H9 (cell line): ENCODE data around the gene TEX28. TPM values are rescaled to one million over a fixed set of nuclear protein-coding genes. Genes with fewer than 3 reads are reported as not detected.
"Not testable (repeated sequence)": the region's sequence is repeated elsewhere in the genome, so short reads cannot be mapped to it uniquely, and the experiment has no call there.

ENCODE experiments used
- DNase-seq: peaks from one replicate; pipeline ENCODE4 v3.0.0-alpha.2; 2017
- H2AFZ ChIP-seq: one replicate; pipeline ENCODE4 v1.6.1; 2013; ENCODE audit warnings: mild to moderate bottlenecking, low read length, control low read depth, moderate library complexity
- H2AK5ac ChIP-seq: 2 replicates; pipeline ENCODE4 v1.6.1; 2013; ENCODE audit warnings: low read length, control low read depth, mixed read lengths; ENCODE audit not compliant: insufficient read length
- H2BK120ac ChIP-seq: one replicate; pipeline ENCODE4 v1.6.1; 2013; ENCODE audit warnings: low read depth, mild to moderate bottlenecking, low read length, control low read depth, inconsistent platforms; ENCODE audit not compliant: poor library complexity, severe bottlenecking
- H2BK12ac ChIP-seq: 2 replicates; pipeline ENCODE4 v1.6.1; 2013; ENCODE audit warnings: low read length, control low read depth, mixed read lengths, low read depth; ENCODE audit not compliant: insufficient read length
- H2BK15ac ChIP-seq: 2 replicates; pipeline ENCODE4 v1.6.1; 2013; ENCODE audit warnings: low read depth, low read length, control low read depth
- H2BK20ac ChIP-seq: one replicate; pipeline ENCODE4 v1.6.1; 2013; ENCODE audit warnings: low read depth, mild to moderate bottlenecking, low read length, control low read depth, inconsistent platforms; ENCODE audit not compliant: poor library complexity, severe bottlenecking
- H2BK5ac ChIP-seq: 2 replicates; pipeline ENCODE4 v1.6.1; 2013; ENCODE audit warnings: low read length, control low read depth, mixed read lengths; ENCODE audit not compliant: insufficient read length
- H3K14ac ChIP-seq: 2 replicates; pipeline ENCODE4 v1.6.1; 2013; ENCODE audit warnings: low read length, control low read depth; ENCODE audit not compliant: insufficient read depth
- H3K18ac ChIP-seq: 2 replicates; pipeline ENCODE4 v1.6.1; 2013; ENCODE audit warnings: low read depth, mild to moderate bottlenecking, mixed read lengths, low read length, control low read depth; ENCODE audit not compliant: insufficient read length
- H3K23ac ChIP-seq: 2 replicates; pipeline ENCODE4 v1.6.1; 2013; ENCODE audit warnings: low read length, control low read depth, mixed read lengths, low read depth; ENCODE audit not compliant: insufficient read length
- H3K23me2 ChIP-seq: 2 replicates; pipeline ENCODE4 v1.6.1; 2013; ENCODE audit warnings: low read depth, mild to moderate bottlenecking, mixed read lengths, low read length, control low read depth; ENCODE audit not compliant: insufficient read length, poor library complexity, severe bottlenecking
- H3K27ac ChIP-seq: 2 replicates; pipeline ENCODE4 v1.5.1; 2013; ENCODE audit warnings: low read length, control low read depth, mixed read lengths, low read depth; ENCODE audit not compliant: insufficient read length
- H3K27me3 ChIP-seq: 2 replicates; pipeline ENCODE4 v1.6.1; 2013; ENCODE audit warnings: low read length, control low read depth, inconsistent platforms; ENCODE audit not compliant: insufficient read depth
- H3K4ac ChIP-seq: 2 replicates; pipeline ENCODE4 v1.6.1; 2013; ENCODE audit warnings: low read depth, mild to moderate bottlenecking, control low read depth, inconsistent platforms, low read length, moderate library complexity
- H3K4me1 ChIP-seq: 2 replicates; pipeline ENCODE4 v1.6.1; 2013; ENCODE audit warnings: low read length, control low read depth, inconsistent platforms; ENCODE audit not compliant: insufficient read depth
- H3K4me2 ChIP-seq: 2 replicates; pipeline ENCODE4 v1.6.1; 2013; ENCODE audit warnings: low read length, control low read depth, mixed read lengths; ENCODE audit not compliant: insufficient read length, insufficient read depth
- H3K56ac ChIP-seq: 2 replicates; pipeline ENCODE4 v1.6.1; 2013; ENCODE audit warnings: low read depth, mild to moderate bottlenecking, mixed read lengths, low read length, control low read depth; ENCODE audit not compliant: insufficient read length
- H3K79me1 ChIP-seq: 2 replicates; pipeline ENCODE4 v1.6.1; 2013; ENCODE audit warnings: low read depth, mild to moderate bottlenecking, moderate library complexity, low read length, control low read depth, inconsistent platforms; ENCODE audit not compliant: insufficient read depth, poor library complexity, severe bottlenecking
- H3K79me2 ChIP-seq: 2 replicates; pipeline ENCODE4 v1.6.1; 2013; ENCODE audit warnings: low read length, control low read depth, inconsistent platforms; ENCODE audit not compliant: insufficient read depth
- H3K9ac ChIP-seq: 2 replicates; pipeline ENCODE4 v1.6.1; 2013; ENCODE audit warnings: low read length, control low read depth, mixed read lengths; ENCODE audit not compliant: insufficient read length; ENCODE audit errors: extremely low read depth
- H3K9me3 ChIP-seq: one replicate; pipeline ENCODE4 v1.6.1; 2013; ENCODE audit warnings: low read depth, low read length, inconsistent platforms; ENCODE audit not compliant: control insufficient read depth
- H3T11ph ChIP-seq: one replicate; pipeline ENCODE4 v1.6.1; 2013; ENCODE audit warnings: mild to moderate bottlenecking, low read length, control low read depth, inconsistent platforms
- H4K20me1 ChIP-seq: one replicate; pipeline ENCODE4 v1.6.1; 2013; ENCODE audit not compliant: control insufficient read depth, insufficient read length, insufficient read depth
- H4K5ac ChIP-seq: 2 replicates; pipeline ENCODE4 v1.6.1; 2013; ENCODE audit warnings: low read depth, mild to moderate bottlenecking, mixed read lengths, low read length, control low read depth; ENCODE audit not compliant: insufficient read length
- H4K8ac ChIP-seq: replicated peaks from 2 replicates; pipeline ENCODE4 v1.6.1; 2013; ENCODE audit warnings: low read length, control low read depth, mixed read lengths, low read depth; ENCODE audit not compliant: insufficient read length
- H4K91ac ChIP-seq: 2 replicates; pipeline ENCODE4 v1.6.1; 2013; ENCODE audit warnings: low read depth, mild to moderate bottlenecking, moderate library complexity, mixed read lengths, low read length, control low read depth; ENCODE audit not compliant: insufficient read length
- H3K27ac Mint-ChIP-seq, 3 experiments: 2 replicates in 2 of 3; 3 replicates in 1 of 3; pipeline ENCODE4 v1.8.0; 2020 to 2021; ENCODE audit warnings: mixed read lengths in 3 of 3, mild to moderate bottlenecking in 1 of 3, moderate library complexity in 1 of 3
- H3K27me3 Mint-ChIP-seq: 2 replicates; pipeline ENCODE4 v1.8.0; 2021; ENCODE audit warnings: low read depth, mild to moderate bottlenecking, moderate library complexity, mixed read lengths
- H3K36me3 Mint-ChIP-seq, 3 experiments: 2 replicates in 2 of 3; 3 replicates in 1 of 3; pipeline ENCODE4 v1.8.0; 2020 to 2021; ENCODE audit warnings: low read depth in 3 of 3, mixed read lengths in 3 of 3; ENCODE audit not compliant: insufficient read depth in 1 of 3
- H3K4me1 Mint-ChIP-seq, 2 experiments: 2 replicates each; pipeline ENCODE4 v1.8.0; 2020; ENCODE audit warnings: mixed read lengths in 2 of 2
- H3K4me3 Mint-ChIP-seq, 2 experiments: 2 replicates in 1 of 2; 3 replicates in 1 of 2; pipeline ENCODE4 v1.8.0; 2020 to 2021; ENCODE audit warnings: mild to moderate bottlenecking in 2 of 2, mixed read lengths in 2 of 2, moderate library complexity in 1 of 2
- H3K9me3 Mint-ChIP-seq, 2 experiments: 2 replicates in 1 of 2; 3 replicates in 1 of 2; pipeline ENCODE4 v1.8.0; 2020; ENCODE audit warnings: mild to moderate bottlenecking in 2 of 2, mixed read lengths in 2 of 2, moderate library complexity in 1 of 2
- WGBS: extraction: QIAGEN DNeasy Blood & Tissue Kit; methylation state at CpG from one replicate; pipeline ENCODE4 v1.1.7; 2013; ENCODE audit warnings: missing lambda C conversion rate, low lambda C conversion rate, mixed read lengths; ENCODE audit not compliant: insufficient read length; ENCODE audit errors: extremely low coverage; 5-methylcytosine and 5-hydroxymethylcytosine counted together
- total RNA-seq: library from RNA; stranded (reverse); gene quantifications from 2 replicates; pipeline ENCODE4 v1.2.1, GENCODE V29; 2021

TEX28 gene
- total RNA-seq, 1 experiment from 2014 or later: not detected

DNA sequence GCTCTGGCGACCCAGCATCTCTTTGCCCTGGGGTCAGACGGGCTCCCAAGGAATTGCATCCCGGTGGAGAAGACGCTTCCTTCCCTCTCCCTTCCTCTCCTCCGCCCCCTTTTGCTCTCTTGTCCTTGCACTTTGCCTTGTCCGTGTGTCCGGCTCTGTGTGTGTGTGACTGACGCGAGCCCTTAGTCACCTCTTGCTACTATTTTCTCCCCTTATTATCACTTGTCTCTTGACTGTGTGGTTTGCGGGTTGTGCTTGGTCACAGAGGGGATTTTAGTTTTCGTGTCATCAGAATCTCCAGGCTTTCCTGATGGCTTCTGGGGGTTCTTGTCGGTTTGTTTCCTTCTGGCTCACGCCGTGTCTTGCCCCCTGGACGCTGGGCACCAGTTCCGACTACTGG lies 48.1 kb upstream of the TEX28 start:
- H3K23me2 ChIP-seq, H3K14ac ChIP-seq, H4K8ac ChIP-seq, H3K18ac ChIP-seq, H3K9me3 ChIP-seq, H3K27ac Mint-ChIP-seq, H3K23ac ChIP-seq, H2AK5ac ChIP-seq, H4K5ac ChIP-seq, H2BK20ac ChIP-seq, H2BK12ac ChIP-seq, H2BK5ac ChIP-seq, H3K9me3 Mint-ChIP-seq, H3K56ac ChIP-seq, H3K9ac ChIP-seq, H3K79me1 ChIP-seq, H3K27me3 ChIP-seq, H3T11ph ChIP-seq, H3K27ac ChIP-seq, H3K4me1 ChIP-seq, DNase-seq, H4K20me1 ChIP-seq, H3K4me1 Mint-ChIP-seq, H3K4me2 ChIP-seq, H2AFZ ChIP-seq, H4K91ac ChIP-seq, H3K27me3 Mint-ChIP-seq, H2BK15ac ChIP-seq, H3K4ac ChIP-seq, H3K79me2 ChIP-seq, H2BK120ac ChIP-seq, H3K4me3 Mint-ChIP-seq, H3K36me3 Mint-ChIP-seq: not testable (repeated sequence)
- no CpG with 5 or more reads among the region's 16 CpGs for WGBS

- not testable (repeated sequence) for H4K20me1 ChIP-seq, H3K9ac ChIP-seq, H2BK120ac ChIP-seq, H3K4me2 ChIP-seq, H3K4me1 ChIP-seq, DNase-seq, H3K27me3 Mint-ChIP-seq, H3K4ac ChIP-seq, H3K23ac ChIP-seq, H2BK12ac ChIP-seq, H3K18ac ChIP-seq, H3K27ac Mint-ChIP-seq, H3K9me3 Mint-ChIP-seq, H3K79me2 ChIP-seq, H3K4me3 Mint-ChIP-seq, H4K8ac ChIP-seq, H3K9me3 ChIP-seq, H3K36me3 Mint-ChIP-seq, H3K14ac ChIP-seq, H3K56ac ChIP-seq, H2BK15ac ChIP-seq, H2AK5ac ChIP-seq, H3T11ph ChIP-seq, H2AFZ ChIP-seq, H4K91ac ChIP-seq, H3K23me2 ChIP-seq, H3K4me1 Mint-ChIP-seq, H2BK5ac ChIP-seq, H3K27ac ChIP-seq, H3K27me3 ChIP-seq, H3K79me1 ChIP-seq, H2BK20ac ChIP-seq, H4K5ac ChIP-seq
- WGBS: no CpG with 5 or more reads among the region's 115 CpGs
Observed at GRCh38 chrX:154341399-154342298, 46.7 kb upstream of the TEX28 start.
